ENCODE data around the gene HOXA3.

DNA sequence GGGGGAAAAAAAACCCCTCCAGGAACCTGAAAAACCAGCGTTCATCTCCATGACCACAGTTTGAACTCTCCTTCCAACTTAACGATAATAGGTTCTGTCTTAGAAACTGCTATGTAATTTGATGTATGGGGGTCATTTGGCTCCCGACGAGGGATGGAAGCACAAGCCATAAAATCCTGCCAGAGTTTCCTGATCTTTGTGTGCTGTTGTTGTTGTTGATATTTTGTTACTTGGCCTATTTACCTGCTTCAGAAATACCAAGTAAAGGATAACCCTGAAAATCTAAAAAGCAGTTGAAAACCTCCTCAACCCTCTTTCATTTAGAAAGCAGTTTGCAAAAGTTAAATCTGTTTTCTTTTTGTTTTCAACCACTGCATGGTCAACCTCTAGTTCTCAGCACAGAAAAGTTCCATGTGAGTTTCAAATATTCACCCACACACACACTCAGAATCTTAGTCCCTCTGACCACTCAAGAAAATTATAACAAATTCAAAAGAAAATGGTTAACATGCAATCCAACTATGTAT, 40.6 kb downstream of the HOXA3 start:
- TF ChIP-seq, protein P1, sequence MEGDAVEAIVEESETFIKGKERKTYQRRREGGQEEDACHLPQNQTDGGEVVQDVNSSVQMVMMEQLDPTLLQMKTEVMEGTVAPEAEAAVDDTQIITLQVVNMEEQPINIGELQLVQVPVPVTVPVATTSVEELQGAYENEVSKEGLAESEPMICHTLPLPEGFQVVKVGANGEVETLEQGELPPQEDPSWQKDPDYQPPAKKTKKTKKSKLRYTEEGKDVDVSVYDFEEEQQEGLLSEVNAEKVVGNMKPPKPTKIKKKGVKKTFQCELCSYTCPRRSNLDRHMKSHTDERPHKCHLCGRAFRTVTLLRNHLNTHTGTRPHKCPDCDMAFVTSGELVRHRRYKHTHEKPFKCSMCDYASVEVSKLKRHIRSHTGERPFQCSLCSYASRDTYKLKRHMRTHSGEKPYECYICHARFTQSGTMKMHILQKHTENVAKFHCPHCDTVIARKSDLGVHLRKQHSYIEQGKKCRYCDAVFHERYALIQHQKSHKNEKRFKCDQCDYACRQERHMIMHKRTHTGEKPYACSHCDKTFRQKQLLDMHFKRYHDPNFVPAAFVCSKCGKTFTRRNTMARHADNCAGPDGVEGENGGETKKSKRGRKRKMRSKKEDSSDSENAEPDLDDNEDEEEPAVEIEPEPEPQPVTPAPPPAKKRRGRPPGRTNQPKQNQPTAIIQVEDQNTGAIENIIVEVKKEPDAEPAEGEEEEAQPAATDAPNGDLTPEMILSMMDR (IDR thresholded peaks at IDR 0.05) = no peak
- TF ChIP-seq POLR2A (IDR thresholded peaks at IDR 0.05) = no peak
